Measurements from ENCODE around the gene KRTAP2-3.
"Not testable (repeated sequence)": the region's sequence is repeated elsewhere in the genome, so short reads cannot be mapped to it uniquely, and the experiment has no call there.

The KRTAP2-3 gene

GRCh38 chr17:41067281-41067680 lies 7.4 kb upstream of the KRTAP2-3 start:
- no peak for DNase-seq (ENCODE audit: low spot score)

- DNase-seq (ENCODE audit: low spot score), result no peak
These were observed 6.1 kb upstream of the KRTAP2-3 start, which contains the start of gene KRTAP2-4 for GRCh38 chr17:41065829-41066624. KRTAP2-4 (minus strand) TSS chr17:41065879; CDS start chr17:41065845, 34 bp downstream.

GRCh38 chr17:41065016-41065689 lies 5.2 kb upstream of the KRTAP2-3 start:
- DNase-seq (ENCODE audit: low spot score), result not testable (repeated sequence)

DNA sequence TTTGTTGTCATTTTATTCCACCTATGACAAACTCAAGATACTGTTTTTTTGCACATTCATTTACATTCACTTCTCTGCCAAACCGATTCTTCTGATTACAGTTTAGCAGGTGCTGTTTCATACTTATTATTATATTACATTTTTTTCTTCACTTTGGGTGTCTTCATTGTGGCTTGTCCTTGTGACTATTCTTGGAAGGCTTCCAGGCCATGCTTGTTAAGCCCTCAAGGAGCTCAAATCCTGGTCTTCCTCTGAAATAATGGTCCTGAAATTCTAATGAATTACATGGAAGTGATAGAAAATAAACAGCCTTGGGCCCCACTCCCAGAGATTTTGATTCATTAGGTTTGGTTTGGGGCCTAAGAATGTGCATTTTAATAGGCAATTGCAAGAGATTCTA lies 4.4 kb upstream of the KRTAP2-3 start:
- DNase-seq (ENCODE audit: low spot score), result no peak

GRCh38 chr17:41063449-41063848 lies 3.5 kb upstream of the KRTAP2-3 start:
- DNase-seq (ENCODE audit: low spot score), result no peak

- DNase-seq (ENCODE audit: low spot score), result no peak
These were observed 2.0 kb upstream of the KRTAP2-3 start for GRCh38 chr17:41061964-41062363.

DNA sequence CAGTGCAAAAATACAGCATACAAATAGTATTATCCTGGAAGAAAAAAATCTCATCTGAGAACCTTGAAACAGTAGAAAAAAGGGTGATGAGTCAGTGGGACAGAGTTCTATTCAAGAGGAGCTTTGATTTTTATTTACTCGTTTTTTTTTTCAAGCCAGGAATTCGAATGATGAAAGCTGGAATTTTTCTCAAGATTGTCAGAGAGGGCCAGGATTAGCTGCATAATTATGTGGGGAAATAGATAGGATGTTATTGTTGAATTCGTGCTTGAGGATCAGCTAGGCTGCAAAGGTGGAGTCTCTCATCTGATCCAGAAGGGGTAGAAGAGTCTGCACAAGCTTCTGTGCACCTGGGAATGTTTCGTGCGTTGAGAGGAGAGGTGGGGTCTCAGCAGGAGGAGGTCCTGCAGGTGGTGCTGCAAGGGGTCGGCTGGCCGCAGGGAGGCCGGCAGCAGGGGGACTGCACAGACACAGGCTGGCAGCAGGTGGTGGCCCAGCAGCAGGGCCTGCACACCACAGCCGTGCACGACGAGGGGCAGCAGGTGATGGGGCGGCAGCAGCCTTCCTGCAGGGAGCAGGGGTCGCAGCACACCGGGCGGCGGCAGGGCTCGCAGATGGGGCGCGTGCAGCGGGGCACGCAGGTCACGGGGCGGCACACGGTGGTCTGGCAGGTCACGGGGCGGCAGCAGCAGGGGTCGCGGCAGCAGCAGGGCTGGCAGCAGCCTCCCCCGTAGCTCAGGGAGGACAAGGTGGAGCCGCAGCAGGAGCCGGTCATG lies 450 bp downstream of the KRTAP2-3 start:
- not testable (repeated sequence) for DNase-seq (ENCODE audit: low spot score)

GRCh38 chr17:41058741-41059140 lies 1.2 kb downstream of the KRTAP2-3 start:
- DNase-seq (ENCODE audit: low spot score), result no peak

DNA sequence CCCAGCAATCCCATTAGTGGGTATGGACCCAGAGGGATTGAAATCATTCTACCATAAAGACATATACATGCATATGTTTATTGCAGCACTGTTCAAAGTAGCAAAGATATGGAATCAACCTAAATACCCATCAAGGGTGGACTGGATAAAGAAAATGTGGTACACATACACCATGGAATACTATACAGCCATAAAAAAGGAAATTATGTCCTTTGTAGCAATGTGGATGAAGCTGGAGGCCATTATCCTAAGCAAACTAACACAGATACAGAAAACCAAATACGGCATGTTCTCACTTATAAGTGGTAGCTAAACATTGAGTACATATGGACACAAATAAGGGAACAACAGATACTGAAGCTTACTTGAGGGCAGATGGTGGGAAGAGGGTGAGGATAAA lies 2.4 kb downstream of the KRTAP2-3 start:
- DNase-seq (ENCODE audit: low spot score), result no peak

- not testable (repeated sequence) for DNase-seq (ENCODE audit: low spot score)
These were observed 4.8 kb downstream of the KRTAP2-3 start, which contains the start of gene KRTAP2-2 for GRCh38 chr17:41055130-41055529. KRTAP2-2 (minus strand) TSS chr17:41055230; CDS start chr17:41055211, 19 bp downstream.

GRCh38 chr17:41054556-41054955 lies 5.4 kb downstream of the KRTAP2-3 start:
- DNase-seq (ENCODE audit: low spot score), result not testable (repeated sequence)

- no peak for DNase-seq (ENCODE audit: low spot score)
These were observed 5.9 kb downstream of the KRTAP2-3 start for GRCh38 chr17:41054025-41054424.

GRCh38 chr17:41052566-41052965 lies 7.3 kb downstream of the KRTAP2-3 start:
- no peak for DNase-seq (ENCODE audit: low spot score)

DNA sequence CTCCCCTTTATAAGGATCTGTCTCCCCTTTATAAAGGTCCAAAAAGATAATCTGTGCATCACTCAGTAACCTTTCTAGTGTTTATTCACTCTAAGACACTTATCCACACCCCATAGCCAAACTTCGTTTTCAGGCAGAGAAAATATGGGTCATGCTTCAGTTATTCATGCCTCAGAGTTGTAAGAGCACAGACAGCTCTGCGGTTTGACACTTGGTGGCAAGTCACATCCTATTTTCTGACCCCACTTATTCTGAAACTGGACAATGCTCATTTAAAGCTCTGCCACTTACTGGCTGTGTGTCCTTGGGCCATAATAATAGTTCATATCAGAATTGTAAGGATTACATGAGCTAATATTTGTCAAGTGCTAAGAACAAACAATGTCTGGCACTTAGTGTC lies 10.8 kb downstream of the KRTAP2-3 start:
- DNase-seq (ENCODE audit: low spot score), result no peak

DNA sequence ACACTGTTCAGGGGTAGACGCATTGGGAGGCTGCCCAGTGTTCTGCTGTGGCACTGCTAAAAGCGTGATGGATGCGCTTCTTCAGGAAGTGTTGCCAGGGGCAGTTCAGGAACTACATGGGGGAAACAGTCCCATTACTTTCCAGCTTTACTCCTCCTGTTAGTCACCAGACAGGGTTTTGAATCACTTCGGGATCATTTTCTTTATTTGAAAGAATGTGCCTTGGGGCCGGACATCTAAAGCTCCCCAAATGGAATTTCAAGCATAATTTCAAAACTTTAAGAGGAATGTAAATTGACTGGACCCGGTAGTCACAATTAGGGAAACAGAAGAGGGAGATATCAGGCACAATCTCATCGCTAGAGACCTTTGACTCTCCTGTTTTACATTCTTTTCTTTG lies 11.5 kb downstream of the KRTAP2-3 start:
- DNase-seq (ENCODE audit: low spot score), result no peak

GRCh38 chr17:41046735-41047465 lies 13.0 kb downstream of the KRTAP2-3 start, which contains the start of gene KRTAP2-1:
KRTAP2-1 (minus strand) TSS chr17:41047316; CDS start chr17:41047267, 49 bp downstream.
- DNase-seq (ENCODE audit: low spot score), result not testable (repeated sequence)

DNA sequence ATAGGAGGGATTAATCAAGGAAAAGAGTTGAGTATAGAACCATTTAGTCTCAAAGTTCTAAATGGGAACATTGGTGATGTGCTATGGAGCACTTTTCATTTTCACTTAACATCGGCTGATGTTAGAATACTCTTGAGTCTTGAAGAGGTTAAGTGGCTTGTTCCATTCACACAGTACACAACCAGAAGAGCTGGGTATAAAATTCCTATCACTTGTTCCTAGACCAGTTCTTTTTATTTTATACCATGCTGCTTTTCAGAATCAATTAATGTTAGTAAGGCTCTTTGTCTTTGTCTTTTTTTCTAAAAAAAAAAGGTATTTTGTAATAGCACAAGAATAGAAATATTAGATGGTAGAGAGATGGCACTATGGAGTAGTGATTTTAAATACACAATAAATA lies 17.0 kb downstream of the KRTAP2-3 start:
- DNase-seq (ENCODE audit: low spot score), result no peak

GRCh38 chr17:41040783-41041571 lies 18.9 kb downstream of the KRTAP2-3 start, which contains the start of gene KRTAP1-1:
KRTAP1-1 (minus strand) TSS chr17:41041450; CDS start chr17:41041397, 53 bp downstream.
- DNase-seq (ENCODE audit: low spot score), result not testable (repeated sequence)

DNA sequence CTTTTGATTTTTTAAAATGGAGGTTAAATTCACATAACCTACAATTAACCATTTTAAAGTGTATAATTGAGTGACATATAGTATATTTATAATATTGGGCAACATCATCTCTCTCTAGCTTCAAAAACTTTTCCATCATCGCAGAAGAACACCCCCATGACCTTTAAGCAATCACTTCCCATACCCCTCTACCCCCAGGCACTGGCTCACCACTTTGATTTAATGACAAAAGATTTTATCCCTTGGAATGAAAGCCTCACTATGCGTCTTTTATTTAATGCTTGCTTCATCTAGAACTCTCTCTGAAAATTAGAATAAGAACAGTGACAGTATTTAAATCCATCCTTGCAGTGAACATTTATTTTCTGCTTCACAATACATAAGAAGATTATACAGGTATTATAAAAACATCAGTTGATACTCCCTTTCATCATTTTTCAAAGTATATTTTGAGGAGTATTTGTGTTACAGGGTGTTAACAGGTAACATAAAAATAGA lies 22.0 kb downstream of the KRTAP2-3 start:
- no peak for DNase-seq (ENCODE audit: low spot score)

- not testable (repeated sequence) for DNase-seq (ENCODE audit: low spot score)
These were observed 25.5 kb downstream of the KRTAP2-3 start, which contains the start of gene KRTAP1-3 for GRCh38 chr17:41034346-41034935. KRTAP1-3 (minus strand) TSS chr17:41034874; CDS start chr17:41034821, 53 bp downstream.

Measured in CD4-positive, alpha-beta T cell treated with Interleukin-15 for 4 hours (primary cell).